Suprapubic skin (tissue), 4 donors: Measurements from ENCODE around the gene PSG3. TPM values are rescaled to one million over a fixed set of nuclear protein-coding genes. Genes with fewer than 3 reads are reported as not detected.
A peak's percentile ranks its signal among the peaks of the same experiment; 100 is the strongest.
"Not testable (repeated sequence)": the region's sequence is repeated elsewhere in the genome, so short reads cannot be mapped to it uniquely, and the experiment has no call there.

Experiments used
- DNase-seq, 2 donors: peaks; one replicate each; pipeline ENCODE4 v3.0.0-alpha.2; 2019; ENCODE audit warnings: low spot score in 2 of 2
- H3K27ac ChIP-seq: fragments of 200-600 bp; sonication (generic); one replicate; pipeline ENCODE4 v1.5.1; 2019
- H3K27me3 ChIP-seq: fragments of 200-600 bp; sonication (generic); one replicate; pipeline ENCODE4 v1.5.1; 2019
- H3K36me3 ChIP-seq: fragments of 200-600 bp; sonication (generic); one replicate; pipeline ENCODE4 v1.5.1; 2019
- H3K4me1 ChIP-seq: fragments of 200-600 bp; sonication (generic); one replicate; pipeline ENCODE4 v1.5.1; 2019
- H3K4me3 ChIP-seq: fragments of 200-600 bp; sonication (generic); one replicate; pipeline ENCODE4 v1.5.1; 2019; ENCODE audit warnings: mild to moderate bottlenecking
- H3K9me3 ChIP-seq: fragments of 200-600 bp; sonication (generic); one replicate; pipeline ENCODE4 v1.5.1; 2019
- CTCF ChIP-seq, 2 donors: fragments of 200-600 bp in 1 of 2; fragments of 450-650 bp in 1 of 2; sonication (generic) in 1 of 2; IDR thresholded peaks; one replicate each; pipeline ENCODE4 v1.5.1; 2016 to 2019; ENCODE audit warnings: antibody characterized with exemption in 2 of 2, mild to moderate bottlenecking in 1 of 2, moderate library complexity in 1 of 2
- EP300 ChIP-seq: sonication (generic); formaldehyde crosslinking; IDR thresholded peaks from one replicate; pipeline ENCODE4 v1.6.1; 2017; ENCODE audit warnings: antibody characterized with exemption
- POLR2A ChIP-seq, 2 donors: fragments of 450-650 bp; IDR thresholded peaks; one replicate each; pipeline ENCODE4 v1.6.1; 2017; ENCODE audit warnings: antibody characterized with exemption in 2 of 2, mild to moderate bottlenecking in 2 of 2, moderate library complexity in 2 of 2
- POLR2AphosphoS5 ChIP-seq, 3 donors: sonication (generic); formaldehyde crosslinking; IDR thresholded peaks; one replicate each; pipeline ENCODE4 v1.6.1; 2017; ENCODE audit warnings: antibody characterized with exemption in 3 of 3
- WGBS: methylation state at CpG from one replicate; pipeline ENCODE4 v1.1.5; 2018; 5-methylcytosine and 5-hydroxymethylcytosine counted together
- total RNA-seq, 4 donors: library from RNA; depleted of rRNA; stranded (reverse); fragments of >200 nt; gene quantifications; one replicate each; pipeline ENCODE4 v1.1.0, GENCODE V29; 2016

Gene PSG3
- total RNA-seq = not detected

DNA sequence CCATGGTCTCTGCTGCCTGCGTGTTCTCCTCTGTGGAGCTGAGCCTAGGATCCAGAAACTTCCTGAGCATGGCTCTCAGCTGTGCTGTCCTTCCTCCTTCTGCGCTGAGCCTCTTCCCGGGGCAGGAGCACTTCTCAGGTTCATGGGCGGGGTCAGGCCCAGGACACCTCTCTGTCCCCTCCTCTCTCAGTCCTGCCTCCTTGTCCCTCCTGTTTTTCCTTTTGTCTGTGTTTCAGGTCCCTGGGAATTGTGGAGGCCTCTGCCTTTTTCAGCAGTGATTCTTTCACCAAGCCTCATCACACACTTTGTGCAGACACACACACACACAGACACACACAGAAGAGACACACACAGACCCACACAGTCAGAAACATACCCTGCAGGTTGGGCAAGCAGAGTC, at the start of gene PSG3:
Gene PSG3 (minus strand): TSS at position 101 of the 400 bp plus-strand sequence. CDS start 97 bp downstream, at position 4.
- not testable (repeated sequence) for H3K4me1 ChIP-seq, H3K4me3 ChIP-seq, H3K36me3 ChIP-seq, H3K27ac ChIP-seq, H3K9me3 ChIP-seq, DNase-seq, H3K27me3 ChIP-seq
- 63% methylated on average over 4 of the region's 4 CpGs for WGBS

- not testable (repeated sequence) for H3K4me1 ChIP-seq, H3K36me3 ChIP-seq, H3K27ac ChIP-seq, H3K27me3 ChIP-seq, H3K9me3 ChIP-seq, H3K4me3 ChIP-seq, DNase-seq
- WGBS = 83% methylated on average over 2 of the region's 2 CpGs
Observed at GRCh38 chr19:42788766-42789165, 48.5 kb upstream of the PSG3 start.

- not testable (repeated sequence) for H3K27ac ChIP-seq, DNase-seq
- 50% methylated on average over 2 of the region's 2 CpGs for WGBS
Observed at GRCh38 chr19:42787766-42788165, 47.5 kb upstream of the PSG3 start.

GRCh38 chr19:42776750-42777612, 36.7 kb upstream of the PSG3 start:
- not testable (repeated sequence) for H3K4me1 ChIP-seq, H3K27me3 ChIP-seq, DNase-seq, H3K27ac ChIP-seq, H3K36me3 ChIP-seq, H3K9me3 ChIP-seq, H3K4me3 ChIP-seq
- peak; percentile 16 to 76 for TF ChIP-seq CTCF (IDR thresholded peaks at IDR 0.05)
- 23% methylated on average over 12 of the region's 12 CpGs for WGBS

More at GRCh38 chr19:42787766-42788165, 47.5 kb upstream of the PSG3 start:
- H3K4me1 ChIP-seq, H3K36me3 ChIP-seq, H3K4me3 ChIP-seq, H3K9me3 ChIP-seq, H3K27me3 ChIP-seq: not testable (repeated sequence)

DNA sequence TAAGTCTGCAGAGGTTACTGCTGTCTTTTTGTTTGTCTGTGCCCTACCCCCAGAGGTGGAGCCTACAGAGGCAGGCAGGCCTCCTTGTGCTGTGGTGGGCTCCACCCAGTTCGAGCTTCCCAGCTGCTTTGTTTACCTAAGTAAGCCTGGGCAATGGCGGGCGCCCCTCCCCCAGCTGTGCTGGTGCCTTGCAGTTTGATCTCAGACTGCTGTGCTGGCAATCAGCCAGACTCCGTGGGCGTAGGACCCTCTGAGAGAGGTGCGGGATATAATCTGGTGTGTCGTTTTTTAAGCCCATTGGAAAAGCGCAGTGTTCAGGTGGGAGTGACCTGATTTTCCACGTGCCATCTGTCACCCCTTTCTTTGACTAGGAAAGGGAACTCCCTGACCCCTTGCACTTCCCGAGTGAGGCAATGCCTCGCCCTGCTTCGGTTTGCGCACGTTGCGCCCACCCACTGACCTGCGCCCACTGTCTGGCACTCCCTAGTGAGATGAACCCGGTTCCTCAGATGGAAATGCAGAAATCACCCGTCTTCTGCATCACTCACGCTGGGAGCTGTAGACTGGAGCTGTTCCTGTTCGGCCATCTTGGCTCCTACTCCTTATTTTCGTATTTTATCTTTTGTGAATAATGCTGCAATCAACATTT, 34.4 kb upstream of the PSG3 start:
- not testable (repeated sequence) for H3K27ac ChIP-seq, H3K4me1 ChIP-seq, H3K36me3 ChIP-seq, DNase-seq, H3K27me3 ChIP-seq, H3K9me3 ChIP-seq, H3K4me3 ChIP-seq
- WGBS = 59% methylated on average over 21 of the region's 21 CpGs

- not testable (repeated sequence) for H3K9me3 ChIP-seq
- peak in 1 of 2 donors; percentile 32 for TF ChIP-seq CTCF (IDR thresholded peaks at IDR 0.05)
Observed at GRCh38 chr19:42767319-42767718, 27.0 kb upstream of the PSG3 start.

GRCh38 chr19:42766871-42767270, 26.6 kb upstream of the PSG3 start:
- not testable (repeated sequence) for H3K27me3 ChIP-seq, H3K9me3 ChIP-seq, H3K27ac ChIP-seq, DNase-seq, H3K36me3 ChIP-seq, H3K4me1 ChIP-seq, H3K4me3 ChIP-seq
- WGBS = 84% methylated on average over 8 of the region's 12 CpGs

More at GRCh38 chr19:42767319-42767718, 27.0 kb upstream of the PSG3 start:
- H3K4me1 ChIP-seq, H3K4me3 ChIP-seq, DNase-seq, H3K27me3 ChIP-seq, H3K27ac ChIP-seq, H3K36me3 ChIP-seq: not testable (repeated sequence)
- 69% methylated on average over 8 of the region's 8 CpGs for WGBS

DNA sequence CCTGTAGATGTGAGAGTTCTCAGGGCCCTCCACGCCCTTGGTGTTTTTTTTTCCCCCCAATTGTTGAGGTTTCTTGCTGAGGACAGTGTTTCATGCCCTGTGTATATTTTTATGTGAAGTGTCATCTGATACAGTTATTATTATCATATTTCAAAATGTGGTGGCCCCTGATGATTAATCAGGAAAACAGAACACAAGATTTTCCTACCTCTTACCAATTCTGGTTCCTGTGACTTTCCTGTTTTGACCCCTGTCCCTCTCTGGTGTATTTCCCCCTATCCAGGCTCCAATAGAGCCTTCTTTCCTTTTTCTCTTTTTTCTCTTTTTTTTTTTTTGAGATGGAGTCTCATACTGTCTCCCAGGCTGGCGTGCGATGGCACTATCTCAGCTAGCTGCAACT, 24.6 kb upstream of the PSG3 start:
- Histone ChIP-seq H3K9me3 (no peaks in the 10 kb centered on the region), H3K27me3 (no peaks in the 10 kb centered on the region), H3K36me3 (no peaks in the 10 kb centered on the region), H3K4me3 (no peak overlapping the region), H3K4me1 (peaks cover 8% of the 10 kb centered on the region), H3K27ac (no peak overlapping the region)
- TF ChIP-seq EP300 = no peak
- no peak for TF ChIP-seq POLR2A (IDR thresholded peaks at IDR 0.05)
- TF ChIP-seq POLR2AphosphoS5 (IDR thresholded peaks at IDR 0.05) = no peak
- TF ChIP-seq CTCF (IDR thresholded peaks at IDR 0.05) = no peak
- no peak for DNase-seq
- WGBS = 83% methylated on average over 3 of the region's 3 CpGs
